Left ventricle myocardium inferior (tissue), 1 donor: ENCODE results near the gene ANKRD53. TPM values are rescaled to one million over a fixed set of nuclear protein-coding genes. Genes with fewer than 3 reads are reported as not detected.
A peak's percentile ranks its signal among the peaks of the same experiment; 100 is the strongest.

Experiments
- DNase-seq: peaks from one replicate; pipeline ENCODE4 v3.0.0-alpha.2; 2020
- H3K27ac ChIP-seq: fragments of 200-600 bp; replicated peaks from 2 replicates; pipeline ENCODE4 v1.8.0; 2021
- H3K27me3 ChIP-seq: fragments of 200-600 bp; 2 replicates; pipeline ENCODE4 v1.8.0; 2021; ENCODE audit warnings: low read depth
- H3K36me3 ChIP-seq: fragments of 200-600 bp; 2 replicates; pipeline ENCODE4 v1.8.0; 2021
- H3K4me1 ChIP-seq: fragments of 200-600 bp; 2 replicates; pipeline ENCODE4 v1.8.0; 2021
- H3K4me3 ChIP-seq: fragments of 200-600 bp; 2 replicates; pipeline ENCODE4 v1.8.0; 2021; ENCODE audit warnings: mild to moderate bottlenecking, moderate library complexity
- H3K9me3 ChIP-seq: fragments of 200-600 bp; replicated peaks from 2 replicates; pipeline ENCODE4 v1.8.0; 2021
- intact Hi-C: fragments of 100-400 bp; cut with micrococcal nuclease; formaldehyde crosslinking; loops from one replicate; pipeline ENCODE4 v1.11.0; 2022
- total RNA-seq: library from RNA; stranded (reverse); fragmentation: NEBNext Ultra II Directional; extraction: Animal tissue kit (Norgen Biotek cat#: 25700); gene quantifications from one replicate; pipeline ENCODE4 v1.2.1, GENCODE V29; 2021
- TF ChIP-seq, protein P1 (sequence below): fragments of 200-600 bp; IDR thresholded peaks from 2 replicates; pipeline ENCODE4 v1.8.0; 2021; ENCODE audit warnings: antibody characterized with exemption, mild to moderate bottlenecking, borderline replicate concordance
- donor health status: DM: no; HTN: yes; CAD: no; lungs with severe emphysema.

ANKRD53 gene
- total RNA-seq, 1 donor from 2014 or later: 0.33 TPM

DNA sequence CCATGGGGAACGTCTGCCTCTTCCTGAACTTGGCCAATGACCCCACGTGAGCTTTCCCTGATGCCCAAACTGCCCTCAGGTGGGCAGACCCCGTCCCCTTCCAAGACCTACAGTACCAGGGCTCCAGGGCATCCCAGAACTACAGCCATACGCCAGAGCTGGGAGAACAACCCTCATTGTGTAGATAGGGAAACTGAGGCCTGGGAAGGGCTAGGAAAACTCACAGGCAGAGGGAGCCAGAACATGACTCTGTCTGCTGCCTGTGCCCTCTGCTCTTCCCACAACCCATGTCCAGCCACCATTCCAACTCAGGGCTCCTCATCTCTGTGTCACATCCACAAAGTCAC, 16.8 kb upstream of the ANKRD53 start:
- intact Hi-C loops: no loop called here
- H3K27ac ChIP-seq: no peak overlapping the region
- peaks cover 98% of the 10 kb centered on the region for H3K27me3 ChIP-seq
- TF ChIP-seq, protein P1, sequence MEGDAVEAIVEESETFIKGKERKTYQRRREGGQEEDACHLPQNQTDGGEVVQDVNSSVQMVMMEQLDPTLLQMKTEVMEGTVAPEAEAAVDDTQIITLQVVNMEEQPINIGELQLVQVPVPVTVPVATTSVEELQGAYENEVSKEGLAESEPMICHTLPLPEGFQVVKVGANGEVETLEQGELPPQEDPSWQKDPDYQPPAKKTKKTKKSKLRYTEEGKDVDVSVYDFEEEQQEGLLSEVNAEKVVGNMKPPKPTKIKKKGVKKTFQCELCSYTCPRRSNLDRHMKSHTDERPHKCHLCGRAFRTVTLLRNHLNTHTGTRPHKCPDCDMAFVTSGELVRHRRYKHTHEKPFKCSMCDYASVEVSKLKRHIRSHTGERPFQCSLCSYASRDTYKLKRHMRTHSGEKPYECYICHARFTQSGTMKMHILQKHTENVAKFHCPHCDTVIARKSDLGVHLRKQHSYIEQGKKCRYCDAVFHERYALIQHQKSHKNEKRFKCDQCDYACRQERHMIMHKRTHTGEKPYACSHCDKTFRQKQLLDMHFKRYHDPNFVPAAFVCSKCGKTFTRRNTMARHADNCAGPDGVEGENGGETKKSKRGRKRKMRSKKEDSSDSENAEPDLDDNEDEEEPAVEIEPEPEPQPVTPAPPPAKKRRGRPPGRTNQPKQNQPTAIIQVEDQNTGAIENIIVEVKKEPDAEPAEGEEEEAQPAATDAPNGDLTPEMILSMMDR: no peak
- H3K4me3 ChIP-seq: no peak overlapping the region
- DNase-seq: no peak
- H3K36me3 ChIP-seq: no peaks in the 10 kb centered on the region
- peaks cover 9% of the 10 kb centered on the region for H3K4me1 ChIP-seq
- H3K9me3 ChIP-seq: no peaks in the 10 kb centered on the region

DNA sequence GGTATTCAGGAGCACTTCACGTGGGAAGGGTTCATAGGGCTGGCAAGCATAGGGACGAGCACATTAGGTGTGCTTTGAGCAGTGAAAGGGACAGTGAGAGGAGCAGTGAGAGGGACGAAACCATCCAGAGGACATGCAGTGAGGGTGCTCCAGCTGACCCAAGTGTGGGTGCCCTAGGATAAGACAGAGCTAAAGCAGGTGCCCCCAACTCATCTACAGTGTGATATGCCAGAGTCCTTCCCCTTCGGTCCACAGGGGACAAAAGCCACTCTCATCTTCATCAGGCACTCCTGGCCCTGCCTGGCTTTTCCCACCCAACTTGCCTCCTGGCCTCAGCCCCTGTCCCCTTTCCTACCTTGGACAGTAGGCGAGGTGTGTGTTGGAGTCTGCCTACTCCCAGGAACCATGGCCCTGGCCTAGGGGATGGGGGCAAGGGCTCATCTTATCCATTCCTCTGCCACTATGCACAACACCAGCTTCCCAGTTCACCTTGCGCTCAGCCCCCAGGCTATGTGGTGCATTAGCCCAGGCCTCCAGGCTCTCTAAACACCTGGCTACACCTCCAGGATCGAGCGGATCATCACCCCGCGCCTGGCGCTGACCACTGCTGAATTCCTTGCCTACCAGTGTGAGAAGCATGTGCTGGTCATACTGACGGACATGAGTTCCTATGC, 16.1 kb upstream of the ANKRD53 start:
- Histone ChIP-seq H3K36me3 (no peaks in the 10 kb centered on the region), H3K4me3 (no peak overlapping the region), H3K4me1 (peaks cover 9% of the 10 kb centered on the region), H3K27me3 (peaks cover 99% of the 10 kb centered on the region), H3K27ac (no peak overlapping the region), H3K9me3 (no peaks in the 10 kb centered on the region)
- no peak for DNase-seq
- intact Hi-C loops: no loop called here
- TF ChIP-seq, protein P1: no peak

DNA sequence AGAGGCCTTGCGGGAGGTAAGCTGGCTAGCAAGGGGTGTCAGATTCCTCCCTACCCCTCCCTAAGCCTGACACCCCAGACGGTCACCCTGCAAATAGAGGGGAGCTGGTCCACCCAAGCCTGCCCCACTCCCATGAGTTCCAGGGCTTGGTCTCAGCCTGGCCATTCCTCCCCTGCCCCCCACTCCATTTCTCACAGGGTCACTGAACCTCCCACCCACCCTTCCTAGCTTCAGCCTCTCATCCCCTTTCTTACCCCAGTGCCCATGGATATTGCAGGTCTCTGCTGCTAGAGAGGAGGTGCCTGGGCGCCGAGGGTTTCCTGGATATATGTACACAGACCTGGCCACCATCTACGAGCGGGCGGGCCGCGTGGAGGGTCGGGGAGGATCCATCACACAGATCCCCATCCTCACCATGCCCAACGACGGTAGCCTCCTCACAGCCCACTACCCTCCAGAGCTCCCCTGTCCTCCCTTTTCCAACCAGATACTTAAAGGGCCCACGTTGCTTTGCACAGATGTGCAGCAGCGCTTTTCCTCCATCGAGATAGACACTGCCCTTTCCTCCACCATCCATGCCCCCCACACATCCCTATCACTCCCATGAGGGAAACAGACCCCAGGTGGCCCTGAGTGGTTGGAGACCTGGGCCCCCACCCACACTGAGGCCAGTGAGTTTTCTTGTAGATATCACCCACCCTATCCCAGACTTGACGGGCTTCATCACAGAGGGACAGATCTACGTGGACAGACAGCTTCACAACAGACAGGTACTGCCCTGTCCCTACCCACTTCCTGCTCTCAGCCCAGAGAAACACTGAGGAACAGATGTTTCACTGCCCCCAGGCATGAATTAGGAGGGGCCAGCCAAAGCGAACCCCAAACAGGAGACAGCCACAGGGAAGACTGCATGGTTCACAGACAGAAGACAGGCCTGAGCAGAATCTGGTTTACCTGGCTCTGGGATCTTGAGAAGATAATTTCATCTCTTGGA, 15.2 kb upstream of the ANKRD53 start:
- intact Hi-C loops: no loop called here
- no peak overlapping the region for H3K4me3 ChIP-seq
- no peak overlapping the region for H3K27ac ChIP-seq
- no peaks in the 10 kb centered on the region for H3K9me3 ChIP-seq
- no peak for DNase-seq
- H3K27me3 ChIP-seq: peaks cover 91% of the 10 kb centered on the region
- peaks cover 9% of the 10 kb centered on the region for H3K4me1 ChIP-seq
- no peaks in the 10 kb centered on the region for H3K36me3 ChIP-seq
- TF ChIP-seq, protein P1: no peak

DNA sequence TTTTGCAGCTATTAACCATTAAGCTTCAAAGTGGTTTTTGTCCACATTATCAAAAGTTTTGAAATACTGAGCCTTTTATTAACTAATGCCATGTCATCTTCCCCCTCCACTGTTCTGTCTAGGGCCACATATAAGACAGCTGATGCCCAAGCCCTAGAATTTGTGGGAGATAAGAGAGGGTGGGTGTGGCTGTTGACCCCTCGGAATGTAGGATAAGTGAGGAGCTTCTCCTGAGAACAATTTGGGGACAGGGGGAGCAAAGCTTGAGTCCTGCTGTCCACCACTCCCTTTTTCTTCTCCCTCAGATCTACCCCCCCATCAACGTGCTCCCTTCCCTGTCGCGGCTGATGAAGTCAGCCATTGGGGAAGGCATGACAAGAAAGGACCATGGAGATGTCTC, 14.3 kb upstream of the ANKRD53 start:
- Histone ChIP-seq H3K4me3 (no peak overlapping the region), H3K36me3 (no peaks in the 10 kb centered on the region), H3K9me3 (no peaks in the 10 kb centered on the region), H3K4me1 (peaks cover 9% of the 10 kb centered on the region), H3K27me3 (peaks cover 88% of the 10 kb centered on the region), H3K27ac (no peak overlapping the region)
- DNase-seq: no peak
- TF ChIP-seq, protein P1: no peak
- intact Hi-C loops: no loop called here

DNA sequence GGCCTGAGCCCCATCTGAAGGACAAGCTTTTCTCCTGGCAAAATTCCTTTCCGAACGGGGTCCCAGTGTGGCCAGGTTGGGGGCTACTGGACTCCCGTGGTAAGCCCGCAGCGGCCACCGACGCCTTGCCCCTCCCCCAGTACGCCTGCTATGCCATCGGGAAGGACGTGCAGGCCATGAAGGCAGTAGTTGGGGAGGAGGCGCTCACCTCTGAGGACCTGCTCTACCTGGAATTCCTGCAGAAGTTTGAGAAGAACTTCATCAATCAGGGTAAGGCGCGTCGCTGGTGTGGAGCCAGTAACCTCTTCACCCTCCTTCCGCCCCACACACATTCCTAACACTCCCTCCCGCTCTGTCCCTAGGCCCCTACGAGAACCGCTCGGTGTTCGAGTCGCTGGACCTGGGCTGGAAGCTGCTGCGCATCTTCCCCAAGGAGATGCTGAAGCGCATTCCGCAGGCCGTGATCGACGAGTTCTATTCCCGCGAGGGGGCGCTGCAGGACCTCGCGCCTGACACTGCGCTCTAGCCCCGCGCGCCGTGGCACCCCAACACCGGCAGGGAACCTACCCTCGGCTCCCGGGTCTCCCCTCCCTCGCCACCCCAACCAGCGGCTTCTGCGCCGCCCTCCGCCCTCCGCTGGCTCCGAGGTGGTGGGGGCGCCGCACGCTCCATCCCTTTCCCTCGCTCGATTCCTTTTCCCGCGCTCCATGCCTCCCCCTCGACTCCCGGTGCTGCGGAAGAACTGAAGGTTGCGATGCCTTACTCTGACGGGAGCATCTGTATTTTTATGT, 13.6 kb upstream of the ANKRD53 start:
- TF ChIP-seq, protein P1: peak; percentile 81
- DNase-seq: peak; percentile 73
- H3K36me3 ChIP-seq: no peaks in the 10 kb centered on the region
- H3K4me1 ChIP-seq: peaks cover 9% of the 10 kb centered on the region
- peaks cover 86% of the 10 kb centered on the region for H3K27me3 ChIP-seq
- intact Hi-C loops: no loop called here
- H3K4me3 ChIP-seq: peak overlapping the region; percentile 67
- no peak overlapping the region for H3K27ac ChIP-seq
- H3K9me3 ChIP-seq: no peaks in the 10 kb centered on the region
